GM10266 (cell line): Measurements from ENCODE around the gene DNAH17.

ENCODE experiments used
- DNase-seq: peaks from one replicate; pipeline ENCODE4 v3.0.0; 2012; ENCODE audit errors: extremely low spot score
- TF ChIP-seq, protein P1 (sequence below): IDR thresholded peaks from 2 replicates; pipeline ENCODE4 v1.5.1; 2012; ENCODE audit warnings: mild to moderate bottlenecking, low read depth; ENCODE audit not compliant: control insufficient read depth, insufficient read depth; ENCODE audit errors: missing control alignments

Gene DNAH17

DNA sequence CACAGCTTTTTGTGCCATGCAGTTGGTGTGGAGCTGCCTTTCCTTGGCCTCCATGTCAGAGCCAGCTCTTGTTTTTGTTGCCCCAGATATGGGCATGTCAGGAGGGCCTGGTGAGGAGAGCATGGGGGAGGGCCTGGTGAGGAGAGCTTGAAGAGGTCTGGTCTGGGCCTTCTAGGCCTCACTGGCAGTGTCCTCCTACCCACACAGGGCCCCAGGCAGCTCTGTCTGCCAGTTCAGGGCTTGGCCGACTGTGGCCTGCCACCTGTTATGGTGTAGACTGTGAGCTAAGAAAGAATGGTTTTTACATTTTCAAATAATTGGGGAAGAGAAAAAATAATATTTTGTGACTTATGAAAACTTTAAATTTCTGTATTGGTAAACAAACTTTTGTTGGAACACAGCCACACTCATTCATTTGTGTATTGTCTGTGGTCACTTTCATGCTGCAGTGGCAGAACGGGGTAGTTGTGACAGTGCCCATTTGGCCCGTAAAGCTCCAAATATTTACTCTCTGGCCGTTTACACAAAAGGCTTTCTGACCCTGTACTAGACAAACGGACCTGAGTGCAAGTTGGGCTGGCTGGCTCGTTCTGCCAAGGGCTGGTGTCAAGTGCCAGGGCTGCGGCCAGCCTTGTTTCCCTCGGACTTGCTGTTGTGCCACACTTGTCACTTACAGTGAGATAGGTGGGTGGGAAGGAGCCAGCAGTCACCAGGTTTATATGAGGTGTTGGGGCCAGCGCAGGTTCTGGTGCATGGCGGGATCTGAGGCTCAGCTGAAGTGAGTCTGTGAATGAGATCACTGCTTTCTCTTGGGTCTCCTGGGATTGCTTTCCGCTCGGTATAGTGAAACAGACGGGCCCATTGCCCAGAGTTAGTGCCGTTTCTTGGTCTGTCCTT lies 180.5 kb downstream of the DNAH17 start:
- TF ChIP-seq, protein P1, sequence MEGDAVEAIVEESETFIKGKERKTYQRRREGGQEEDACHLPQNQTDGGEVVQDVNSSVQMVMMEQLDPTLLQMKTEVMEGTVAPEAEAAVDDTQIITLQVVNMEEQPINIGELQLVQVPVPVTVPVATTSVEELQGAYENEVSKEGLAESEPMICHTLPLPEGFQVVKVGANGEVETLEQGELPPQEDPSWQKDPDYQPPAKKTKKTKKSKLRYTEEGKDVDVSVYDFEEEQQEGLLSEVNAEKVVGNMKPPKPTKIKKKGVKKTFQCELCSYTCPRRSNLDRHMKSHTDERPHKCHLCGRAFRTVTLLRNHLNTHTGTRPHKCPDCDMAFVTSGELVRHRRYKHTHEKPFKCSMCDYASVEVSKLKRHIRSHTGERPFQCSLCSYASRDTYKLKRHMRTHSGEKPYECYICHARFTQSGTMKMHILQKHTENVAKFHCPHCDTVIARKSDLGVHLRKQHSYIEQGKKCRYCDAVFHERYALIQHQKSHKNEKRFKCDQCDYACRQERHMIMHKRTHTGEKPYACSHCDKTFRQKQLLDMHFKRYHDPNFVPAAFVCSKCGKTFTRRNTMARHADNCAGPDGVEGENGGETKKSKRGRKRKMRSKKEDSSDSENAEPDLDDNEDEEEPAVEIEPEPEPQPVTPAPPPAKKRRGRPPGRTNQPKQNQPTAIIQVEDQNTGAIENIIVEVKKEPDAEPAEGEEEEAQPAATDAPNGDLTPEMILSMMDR, result no peak
- no peak for DNase-seq

GRCh38 chr17:78395155-78395554 lies 182.0 kb downstream of the DNAH17 start:
- no peak for DNase-seq
- TF ChIP-seq, protein P1, result no peak

DNA sequence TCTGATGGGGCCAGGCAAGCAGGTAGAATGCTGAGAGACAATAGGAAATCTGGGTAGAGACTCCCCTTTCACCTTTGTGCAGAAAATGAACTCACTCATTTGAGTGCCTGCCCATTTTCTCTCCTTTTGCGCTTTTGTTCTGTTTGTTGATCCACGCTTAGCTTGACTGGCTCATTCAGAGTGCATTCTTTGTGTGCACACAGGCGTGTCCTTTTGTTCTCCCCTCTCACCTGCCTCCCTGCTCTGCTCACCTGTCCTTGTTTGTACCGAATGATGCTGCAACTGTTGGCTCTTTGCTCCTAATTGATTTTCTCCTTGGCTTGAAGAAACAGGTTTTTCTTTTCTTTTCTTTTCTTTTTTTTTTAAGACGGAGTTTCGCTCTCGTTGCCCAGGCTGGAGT lies 183.0 kb downstream of the DNAH17 start:
- DNase-seq, result no peak

DNA sequence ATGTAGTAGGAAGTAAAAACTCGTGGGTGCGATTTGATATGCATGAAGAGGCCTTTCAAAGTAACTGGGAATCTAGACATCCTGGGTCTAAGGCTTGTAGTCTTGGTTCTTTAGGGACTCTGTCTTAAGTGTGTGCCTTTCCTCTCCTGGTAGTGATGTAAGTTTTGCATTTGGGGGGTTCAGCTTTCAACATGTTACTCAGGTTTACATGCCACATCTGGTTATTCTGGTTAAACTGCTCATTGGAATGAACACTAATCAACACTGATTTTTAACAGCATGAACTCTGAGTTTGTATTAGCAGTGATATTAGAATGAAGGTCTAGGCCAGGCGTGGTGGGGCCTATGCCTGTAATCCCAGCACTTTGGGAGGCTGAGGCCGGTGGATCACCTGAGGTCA lies 183.6 kb downstream of the DNAH17 start:
- TF ChIP-seq, protein P1, result no peak
- DNase-seq, result no peak

More for the DNA sequence above, 183.0 kb downstream of the DNAH17 start:
- TF ChIP-seq, protein P1, result no peak

DNA sequence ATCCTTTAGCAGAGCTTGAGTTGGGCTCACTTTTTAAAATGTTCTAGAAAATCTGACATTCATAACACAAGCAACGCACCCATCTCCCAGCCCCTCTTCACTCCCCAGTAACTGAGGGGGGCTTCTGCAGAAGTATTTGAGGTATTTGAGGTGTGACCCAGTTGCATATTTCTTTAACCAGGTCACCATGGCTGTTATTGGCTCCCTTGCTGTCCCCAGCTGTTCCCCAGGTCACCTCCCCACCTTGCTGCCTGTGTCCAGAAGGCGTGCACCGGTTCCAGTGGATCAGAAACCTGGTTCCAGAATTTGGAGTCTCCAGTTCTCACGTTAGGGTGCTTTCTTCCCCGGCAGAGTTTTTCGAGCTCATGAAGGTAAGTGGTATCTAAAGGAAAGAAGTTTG lies 184.9 kb downstream of the DNAH17 start:
- TF ChIP-seq, protein P1, result no peak
- no peak for DNase-seq

- DNase-seq, result no peak
- TF ChIP-seq, protein P1, result no peak
Measured at GRCh38 chr17:78391843-78392242, 185.4 kb downstream of the DNAH17 start.

DNA sequence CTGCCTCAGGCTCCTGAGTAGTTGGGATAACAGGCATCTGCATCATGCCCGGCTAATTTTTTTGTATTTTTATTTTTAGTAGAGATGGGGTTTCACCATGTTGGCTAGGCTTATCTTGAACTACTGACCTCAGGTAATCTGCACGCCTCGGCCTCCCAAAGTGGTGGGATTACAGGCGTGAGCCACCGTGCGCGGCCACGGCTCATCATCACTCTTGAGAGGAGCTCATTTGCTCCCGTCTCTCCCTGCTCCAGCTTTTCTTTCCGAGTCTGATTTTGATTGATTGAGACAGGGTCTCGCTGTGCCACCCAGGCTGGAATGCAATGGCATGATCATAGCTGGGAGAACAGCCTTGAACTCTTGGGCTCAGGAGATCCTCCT lies 186.2 kb downstream of the DNAH17 start:
- TF ChIP-seq, protein P1, result no peak
- DNase-seq, result no peak
